Peyer's patch (tissue), 4 donors: Measurements from ENCODE around the gene MTMR12. TPM values are rescaled to one million over a fixed set of nuclear protein-coding genes. Genes with fewer than 3 reads are reported as not detected.

Source experiments
- DNase-seq, 3 donors: peaks; one replicate each; pipeline ENCODE4 v3.0.0-alpha.2; 2017 to 2019
- H3K27ac ChIP-seq, 4 donors: fragments of 200-600 bp; sonication (generic); one replicate each; pipeline ENCODE4 v1.5.1; 2016 to 2019
- H3K27me3 ChIP-seq, 2 donors: fragments of 200-600 bp; sonication (generic); one replicate each; pipeline ENCODE4 v1.5.1; 2019
- H3K36me3 ChIP-seq, 3 donors: fragments of 200-600 bp; sonication (generic); one replicate each; pipeline ENCODE4 v1.5.1; 2016 to 2019
- H3K4me1 ChIP-seq, 4 donors: fragments of 200-600 bp; sonication (generic); one replicate each; pipeline ENCODE4 v1.5.1; 2016 to 2019
- H3K4me3 ChIP-seq, 4 donors: fragments of 200-600 bp; sonication (generic); 1 replicate in 3 of 4; 2 replicates in 1 of 4; pipeline ENCODE4 v1.5.1; 2016 to 2019; ENCODE audit warnings: mild to moderate bottlenecking in 1 of 4
- H3K9me3 ChIP-seq, 4 donors: fragments of 200-600 bp; sonication (generic); one replicate each; pipeline ENCODE4 v1.5.1; 2016 to 2019; ENCODE audit warnings: mild to moderate bottlenecking in 1 of 4
- POLR2A ChIP-seq, 2 donors: fragments of 450-650 bp; IDR thresholded peaks; one replicate each; pipeline ENCODE4 v1.5.1; 2017; ENCODE audit warnings: antibody characterized with exemption in 2 of 2, mild to moderate bottlenecking in 2 of 2, moderate library complexity in 2 of 2
- total RNA-seq, 4 donors: library from RNA; depleted of rRNA; stranded (reverse); fragments of >200 nt; gene quantifications; one replicate each; pipeline ENCODE4 v1.1.0, GENCODE V29; 2016
- TF ChIP-seq, protein P1 (sequence below), 6 experiments: fragments of 450-650 bp in 4 of 6; fragments of 200-600 bp in 2 of 6; sonication (generic) in 1 of 6; IDR thresholded peaks; one replicate each; pipeline ENCODE4 v1.5.1; 2017 to 2019; ENCODE audit warnings: antibody characterized with exemption in 6 of 6, mild to moderate bottlenecking in 3 of 6, moderate library complexity in 1 of 6

The MTMR12 gene
- total RNA-seq, 4 donors from 2014 or later: 16.0 to 43.7 (median 24.0) TPM

DNA sequence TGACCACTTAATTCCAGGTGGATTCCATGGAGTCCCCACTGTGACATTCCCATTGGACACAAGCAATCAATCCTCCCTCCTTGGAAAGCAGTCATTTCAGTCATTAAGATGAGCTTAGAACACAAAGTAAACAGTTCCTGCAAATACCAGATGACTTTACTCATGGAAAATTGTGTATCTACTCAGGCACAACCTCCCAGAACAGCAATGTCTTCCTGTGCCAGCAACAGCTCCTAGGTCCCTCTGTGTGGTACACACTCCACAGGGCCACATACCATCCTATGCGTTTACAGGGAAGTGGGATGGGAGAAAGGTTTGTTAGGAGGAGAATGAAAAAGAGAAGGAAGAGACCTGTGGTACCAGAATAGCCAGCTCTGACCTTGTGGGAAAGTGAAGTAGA lies 53.7 kb downstream of the MTMR12 start:
- no peaks in the 10 kb centered on the region for H3K4me1 ChIP-seq
- H3K9me3 ChIP-seq: no peaks in the 10 kb centered on the region
- no peak overlapping the region for H3K4me3 ChIP-seq
- H3K27ac ChIP-seq: no peak overlapping the region
- no peak for TF ChIP-seq POLR2A (IDR thresholded peaks at IDR 0.05)
- TF ChIP-seq, protein P1, sequence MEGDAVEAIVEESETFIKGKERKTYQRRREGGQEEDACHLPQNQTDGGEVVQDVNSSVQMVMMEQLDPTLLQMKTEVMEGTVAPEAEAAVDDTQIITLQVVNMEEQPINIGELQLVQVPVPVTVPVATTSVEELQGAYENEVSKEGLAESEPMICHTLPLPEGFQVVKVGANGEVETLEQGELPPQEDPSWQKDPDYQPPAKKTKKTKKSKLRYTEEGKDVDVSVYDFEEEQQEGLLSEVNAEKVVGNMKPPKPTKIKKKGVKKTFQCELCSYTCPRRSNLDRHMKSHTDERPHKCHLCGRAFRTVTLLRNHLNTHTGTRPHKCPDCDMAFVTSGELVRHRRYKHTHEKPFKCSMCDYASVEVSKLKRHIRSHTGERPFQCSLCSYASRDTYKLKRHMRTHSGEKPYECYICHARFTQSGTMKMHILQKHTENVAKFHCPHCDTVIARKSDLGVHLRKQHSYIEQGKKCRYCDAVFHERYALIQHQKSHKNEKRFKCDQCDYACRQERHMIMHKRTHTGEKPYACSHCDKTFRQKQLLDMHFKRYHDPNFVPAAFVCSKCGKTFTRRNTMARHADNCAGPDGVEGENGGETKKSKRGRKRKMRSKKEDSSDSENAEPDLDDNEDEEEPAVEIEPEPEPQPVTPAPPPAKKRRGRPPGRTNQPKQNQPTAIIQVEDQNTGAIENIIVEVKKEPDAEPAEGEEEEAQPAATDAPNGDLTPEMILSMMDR (IDR thresholded peaks at IDR 0.05): no peak
- no peaks in the 10 kb centered on the region for H3K27me3 ChIP-seq
- peaks cover 0 to 88% (median 0%) of the 10 kb centered on the region in 3 donors for H3K36me3 ChIP-seq
- no peak for DNase-seq

DNA sequence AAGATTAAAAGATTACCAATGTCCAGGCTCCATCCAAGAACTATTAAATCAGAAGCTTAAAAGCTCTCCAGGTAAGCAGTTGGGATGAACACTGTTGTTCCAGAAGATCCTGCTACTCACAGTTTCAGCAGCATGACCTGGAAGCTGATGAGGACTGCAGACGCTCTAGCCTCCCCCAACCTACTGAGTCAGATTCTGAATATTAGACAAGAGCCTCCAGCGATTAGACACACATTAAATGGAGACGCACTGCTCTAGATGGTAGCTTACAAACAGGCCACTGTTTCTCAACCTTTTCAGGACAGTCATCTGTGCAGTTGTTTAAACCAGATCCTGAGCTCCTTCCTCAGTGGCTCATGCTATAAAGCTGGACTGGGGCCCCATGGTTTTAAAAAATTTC lies 54.3 kb downstream of the MTMR12 start:
- H3K27me3 ChIP-seq: no peaks in the 10 kb centered on the region
- H3K27ac ChIP-seq: no peak overlapping the region
- no peak overlapping the region for H3K4me3 ChIP-seq
- H3K9me3 ChIP-seq: no peaks in the 10 kb centered on the region
- peaks cover 0 to 88% (median 0%) of the 10 kb centered on the region in 3 donors for H3K36me3 ChIP-seq
- no peak for TF ChIP-seq POLR2A (IDR thresholded peaks at IDR 0.05)
- TF ChIP-seq, protein P1 (IDR thresholded peaks at IDR 0.05): no peak
- no peak for DNase-seq
- no peaks in the 10 kb centered on the region for H3K4me1 ChIP-seq

DNA sequence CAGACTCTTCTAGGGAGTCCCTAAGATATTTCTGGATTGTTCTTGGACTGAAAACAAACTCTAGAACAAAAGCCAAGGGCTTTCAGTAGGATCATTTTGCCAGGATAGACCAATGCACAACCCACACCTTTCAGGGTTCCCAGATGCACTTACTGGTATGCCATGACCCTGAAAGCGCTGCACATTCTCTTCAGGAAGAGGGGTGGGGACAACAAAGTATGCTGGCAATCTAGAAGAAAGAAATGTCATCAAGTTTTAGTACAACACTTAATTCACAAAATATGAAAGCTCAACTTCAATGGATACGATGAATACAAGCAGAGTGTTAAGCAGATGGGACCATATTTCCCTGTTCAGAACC lies 57.2 kb downstream of the MTMR12 start:
- no peak for DNase-seq
- H3K4me1 ChIP-seq: no peaks in the 10 kb centered on the region
- TF ChIP-seq, protein P1 (IDR thresholded peaks at IDR 0.05): no peak
- no peak for TF ChIP-seq POLR2A (IDR thresholded peaks at IDR 0.05)
- H3K36me3 ChIP-seq: peaks cover 0 to 70% (median 0%) of the 10 kb centered on the region in 3 donors
- no peaks in the 10 kb centered on the region for H3K27me3 ChIP-seq
- H3K9me3 ChIP-seq: no peaks in the 10 kb centered on the region
- H3K27ac ChIP-seq: no peak overlapping the region
- no peak overlapping the region for H3K4me3 ChIP-seq

DNA sequence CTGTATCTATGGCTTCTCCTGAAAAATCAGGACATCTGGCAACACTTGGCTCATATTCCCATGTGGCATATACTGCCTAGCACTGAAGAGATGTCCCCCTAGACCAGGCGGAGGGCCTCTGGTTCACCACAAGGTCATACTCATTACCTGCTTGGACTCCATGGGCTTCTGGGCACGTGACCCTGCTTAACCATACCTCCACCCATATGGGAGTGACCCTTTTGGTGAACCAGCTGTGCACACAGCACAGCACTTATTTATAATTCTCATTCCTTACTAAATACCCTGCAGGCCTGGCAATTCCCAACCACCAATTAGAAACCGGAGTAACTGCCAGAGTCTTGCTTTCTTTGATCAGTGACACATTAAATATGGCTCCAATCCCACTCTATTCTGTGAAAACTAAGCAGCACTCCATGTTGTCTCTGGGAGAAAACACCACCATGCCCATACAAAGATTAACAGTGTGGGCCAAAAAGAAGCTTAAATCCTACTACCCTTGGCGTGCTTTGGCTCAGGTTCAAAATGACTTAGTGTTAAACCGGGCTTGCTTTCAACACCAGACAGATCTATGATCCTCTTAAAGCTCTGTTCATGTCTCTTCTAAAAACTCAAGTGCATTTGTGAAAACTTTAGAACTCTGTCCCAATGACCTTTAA lies 57.7 kb downstream of the MTMR12 start:
- Histone ChIP-seq H3K4me3 (no peak overlapping the region), H3K9me3 (no peaks in the 10 kb centered on the region), H3K36me3 (peaks cover 0 to 70% (median 0%) of the 10 kb centered on the region in 3 donors), H3K27me3 (no peaks in the 10 kb centered on the region), H3K27ac (no peak overlapping the region), H3K4me1 (no peaks in the 10 kb centered on the region)
- no peak for DNase-seq
- TF ChIP-seq, protein P1 (IDR thresholded peaks at IDR 0.05): no peak
- no peak for TF ChIP-seq POLR2A (IDR thresholded peaks at IDR 0.05)

DNA sequence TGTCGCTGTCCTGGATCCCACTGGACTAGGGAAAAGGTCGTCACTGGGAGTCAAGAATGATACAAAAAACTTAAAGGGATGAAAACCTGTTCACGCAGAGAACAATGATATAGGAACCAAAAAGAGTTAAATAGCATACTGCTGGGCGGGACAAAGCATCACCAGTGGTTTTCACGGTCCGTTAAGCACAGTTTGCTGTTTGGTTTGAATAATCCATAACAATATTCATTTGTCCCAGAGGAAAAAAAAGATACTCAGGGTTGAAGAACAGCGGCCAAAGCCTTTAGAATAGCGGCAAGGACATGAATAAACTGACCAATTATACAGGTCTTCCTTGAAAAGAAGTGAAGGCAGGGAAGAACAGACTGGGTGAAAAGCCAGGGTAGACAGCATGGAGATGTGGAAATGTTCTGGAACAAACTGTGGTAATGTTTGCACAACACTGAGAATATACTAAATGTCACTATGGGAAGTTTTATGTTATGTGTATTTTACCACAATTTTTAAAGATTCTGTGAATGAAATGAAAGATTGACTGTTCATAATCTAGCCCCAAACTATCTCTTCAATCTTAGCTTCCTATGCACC lies 60.8 kb downstream of the MTMR12 start:
- H3K4me1 ChIP-seq: no peaks in the 10 kb centered on the region
- no peak overlapping the region for H3K4me3 ChIP-seq
- H3K9me3 ChIP-seq: no peaks in the 10 kb centered on the region
- no peaks in the 10 kb centered on the region for H3K27me3 ChIP-seq
- H3K36me3 ChIP-seq: peaks cover 0 to 75% (median 0%) of the 10 kb centered on the region in 3 donors
- no peak for TF ChIP-seq POLR2A (IDR thresholded peaks at IDR 0.05)
- no peak for DNase-seq
- H3K27ac ChIP-seq: no peak overlapping the region

DNA sequence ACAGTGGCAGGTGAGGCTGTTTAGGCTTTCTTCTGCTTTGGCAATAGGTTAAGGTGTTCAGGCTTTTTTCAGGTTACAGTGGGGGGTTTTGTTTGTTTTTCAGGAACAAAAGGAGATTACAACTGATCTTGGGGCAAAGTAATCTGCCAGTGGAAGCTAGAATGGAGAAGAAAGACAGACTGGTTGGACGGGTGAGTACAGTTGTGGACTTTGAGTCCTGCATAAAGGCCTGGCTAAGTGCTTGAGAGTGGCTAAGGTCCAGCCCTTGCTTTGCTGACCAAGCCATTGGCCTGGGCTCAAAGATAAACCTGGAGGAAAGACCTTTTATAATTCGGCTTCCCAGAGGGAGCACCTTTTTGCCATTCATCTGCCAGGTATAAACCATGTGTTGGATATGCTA lies 63.1 kb downstream of the MTMR12 start:
- no peak overlapping the region for H3K27ac ChIP-seq
- H3K4me3 ChIP-seq: no peak overlapping the region
- no peaks in the 10 kb centered on the region for H3K4me1 ChIP-seq
- no peaks in the 10 kb centered on the region for H3K9me3 ChIP-seq
- peaks cover 0 to 77% (median 0%) of the 10 kb centered on the region in 3 donors for H3K36me3 ChIP-seq
- TF ChIP-seq POLR2A (IDR thresholded peaks at IDR 0.05): no peak
- TF ChIP-seq, protein P1 (IDR thresholded peaks at IDR 0.05): no peak
- DNase-seq: peak in 1 of 3 donors; percentile 52
- no peaks in the 10 kb centered on the region for H3K27me3 ChIP-seq
